ENCODE data around the gene DNAJC25. TPM values are rescaled to one million over a fixed set of nuclear protein-coding genes. Genes with fewer than 3 reads are reported as not detected.

Gene DNAJC25
- total RNA-seq (1 to 10 TPM; 3.8 to 9.3 (median 4.9) TPM), polyA plus RNA-seq (1 to 10 TPM; 6.5 to 7.8 TPM)
- long read RNA-seq, donor 1, transcript DNAJC25-201 (4 exons, 2,268 nt) = major isoform, 9 of 14 reads
- long read RNA-seq, donor 1, partial matches to known transcripts = 2 of 14 reads
- long read RNA-seq, donor 1, other reads (novel, unspliced or antisense) = 1 of 14 reads
- long read RNA-seq, donor 2, transcript DNAJC25-201 (4 exons, 2,268 nt) = major isoform, 10 of 14 reads
- long read RNA-seq, donor 2, partial matches to known transcripts = 0 of 14 reads
- long read RNA-seq, donor 2, other reads (novel, unspliced or antisense) = 2 of 14 reads
- long read RNA-seq, donor 3, partial matches to known transcripts = 1 of 2 reads
- long read RNA-seq, donor 3, other reads (novel, unspliced or antisense) = 0 of 2 reads

- H3K27me3 ChIP-seq = no peaks in the 10 kb centered on the region
- intact Hi-C loops (cut with DNase I) = no loop called here
- peak within 1 kb of the TSS; percentile 71 to 96 (median 88) for H3K4me3 ChIP-seq
- WGBS, 2 donors = 0% methylated on average over 79 of the region's 79 CpGs
- peaks cover 0 to 54% (median 43%) of the 10 kb centered on the region in 9 donors for H3K4me1 ChIP-seq
- peak within 1 kb of the TSS in 9 of 10 donors; percentile 85 to 96 (median 90) for H3K27ac ChIP-seq
- no peaks in the 10 kb centered on the region for H3K9me3 ChIP-seq
- peak; percentile 100 for ATAC-seq
- H3K36me3 ChIP-seq = no peaks in the 10 kb centered on the region
- peak; percentile 96 for DNase-seq
- TF ChIP-seq, protein P1, sequence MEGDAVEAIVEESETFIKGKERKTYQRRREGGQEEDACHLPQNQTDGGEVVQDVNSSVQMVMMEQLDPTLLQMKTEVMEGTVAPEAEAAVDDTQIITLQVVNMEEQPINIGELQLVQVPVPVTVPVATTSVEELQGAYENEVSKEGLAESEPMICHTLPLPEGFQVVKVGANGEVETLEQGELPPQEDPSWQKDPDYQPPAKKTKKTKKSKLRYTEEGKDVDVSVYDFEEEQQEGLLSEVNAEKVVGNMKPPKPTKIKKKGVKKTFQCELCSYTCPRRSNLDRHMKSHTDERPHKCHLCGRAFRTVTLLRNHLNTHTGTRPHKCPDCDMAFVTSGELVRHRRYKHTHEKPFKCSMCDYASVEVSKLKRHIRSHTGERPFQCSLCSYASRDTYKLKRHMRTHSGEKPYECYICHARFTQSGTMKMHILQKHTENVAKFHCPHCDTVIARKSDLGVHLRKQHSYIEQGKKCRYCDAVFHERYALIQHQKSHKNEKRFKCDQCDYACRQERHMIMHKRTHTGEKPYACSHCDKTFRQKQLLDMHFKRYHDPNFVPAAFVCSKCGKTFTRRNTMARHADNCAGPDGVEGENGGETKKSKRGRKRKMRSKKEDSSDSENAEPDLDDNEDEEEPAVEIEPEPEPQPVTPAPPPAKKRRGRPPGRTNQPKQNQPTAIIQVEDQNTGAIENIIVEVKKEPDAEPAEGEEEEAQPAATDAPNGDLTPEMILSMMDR (IDR thresholded peaks at IDR 0.05) = no peak
Measured at GRCh38 chr9:111631214-111631971, at the start of gene DNAJC25. Gene DNAJC25 (plus strand): TSS chr9:111631334. CDS start chr9:111631408, 74 bp downstream.

- peaks cover 0 to 86% (median 49%) of the 10 kb centered on the region in 9 donors for H3K36me3 ChIP-seq
- no peaks in the 10 kb centered on the region for H3K4me1 ChIP-seq
- H3K9me3 ChIP-seq = no peaks in the 10 kb centered on the region
- no peak overlapping the region for H3K27ac ChIP-seq
- TF ChIP-seq, protein P1 (IDR thresholded peaks at IDR 0.05) = no peak
- no peak overlapping the region for H3K4me3 ChIP-seq
- intact Hi-C loops (cut with DNase I) = loop anchor here in 1 of 10 donors (1.0 kb wide), 1 partner anchor 8 kb away; no protein-coding TSS in a partner anchor
- no peak for DNase-seq
- no peaks in the 10 kb centered on the region for H3K27me3 ChIP-seq
- WGBS, 2 donors = 73 to 75% methylated on average over 3 of the region's 3 CpGs
- peak in 2 of 8 donors; percentile 13 to 41 for ATAC-seq
Measured at GRCh38 chr9:111582888-111583287, 48.2 kb upstream of the DNAJC25 start.

DNA sequence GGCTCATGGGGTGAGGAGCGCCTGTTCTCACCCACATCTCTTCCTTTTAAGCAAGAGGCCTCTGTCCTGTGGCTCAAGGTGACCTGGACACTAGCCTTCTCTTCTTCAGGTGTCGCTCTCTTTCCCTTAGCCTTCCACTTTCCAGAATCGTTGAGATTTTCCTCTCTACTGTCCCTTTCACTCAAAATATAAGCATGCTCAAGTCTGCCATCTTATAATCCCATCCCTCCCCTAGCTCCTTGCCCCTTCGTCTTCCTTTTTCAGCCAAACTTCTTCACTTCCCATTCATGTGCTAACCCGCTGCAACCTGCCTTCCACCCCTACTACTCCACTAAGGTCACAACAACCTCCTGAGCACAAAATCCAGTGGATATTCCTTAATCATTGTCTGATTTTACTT is 44.8 kb upstream of the DNAJC25 start:
- ATAC-seq (no peak), DNase-seq (no peak)
- no peak overlapping the region for H3K27ac ChIP-seq
- peaks cover 0 to 76% (median 27%) of the 10 kb centered on the region in 9 donors for H3K36me3 ChIP-seq
- intact Hi-C loops (cut with DNase I) = no loop called here
- WGBS, 2 donors = 97% methylated on average over 5 of the region's 5 CpGs
- H3K4me1 ChIP-seq = no peaks in the 10 kb centered on the region
- H3K4me3 ChIP-seq = no peak overlapping the region
- no peaks in the 10 kb centered on the region for H3K9me3 ChIP-seq
- TF ChIP-seq, protein P1 (IDR thresholded peaks at IDR 0.05) = no peak
- H3K27me3 ChIP-seq = no peaks in the 10 kb centered on the region

GRCh38 chr9:111588846-111589245 is 42.3 kb upstream of the DNAJC25 start:
- WGBS, 2 donors = 85 to 98% methylated on average over 5 of the region's 5 CpGs
- intact Hi-C loops (cut with DNase I) = no loop called here
- H3K4me1 ChIP-seq = no peaks in the 10 kb centered on the region
- no peak overlapping the region for H3K27ac ChIP-seq
- H3K36me3 ChIP-seq = peaks cover 0 to 73% (median 10%) of the 10 kb centered on the region in 9 donors
- no peaks in the 10 kb centered on the region for H3K27me3 ChIP-seq
- H3K4me3 ChIP-seq = no peak overlapping the region
- DNase-seq (no peak), ATAC-seq (no peak)
- TF ChIP-seq, protein P1 (IDR thresholded peaks at IDR 0.05) = no peak
- H3K9me3 ChIP-seq = no peaks in the 10 kb centered on the region
